Trophoblast cell (in vitro differentiated cells and primary cell): Measurements from ENCODE around the gene C1QTNF8.

Experiments
- DNase-seq, 2 donors: peaks; one replicate each; pipeline ENCODE4 v3.0.0-alpha.2; 2016
- H2AFZ ChIP-seq: 2 replicates; pipeline ENCODE4 v1.6.1; 2013; ENCODE audit warnings: low read length, moderate library complexity, mild to moderate bottlenecking; ENCODE audit not compliant: insufficient read depth, poor library complexity
- H2AK5ac ChIP-seq: 2 replicates; pipeline ENCODE4 v1.6.1; 2013; ENCODE audit warnings: mild to moderate bottlenecking, low read length
- H2BK120ac ChIP-seq: 2 replicates; pipeline ENCODE4 v1.6.1; 2013; ENCODE audit warnings: low read length, mild to moderate bottlenecking, moderate library complexity; ENCODE audit not compliant: insufficient read depth, poor library complexity
- H2BK12ac ChIP-seq: 2 replicates; pipeline ENCODE4 v1.6.1; 2013; ENCODE audit warnings: mild to moderate bottlenecking, low read length, moderate library complexity
- H2BK5ac ChIP-seq: 2 replicates; pipeline ENCODE4 v1.6.1; 2013; ENCODE audit warnings: low read length, low read depth, moderate library complexity, mild to moderate bottlenecking; ENCODE audit not compliant: poor library complexity
- H3K14ac ChIP-seq: 2 replicates; pipeline ENCODE4 v1.6.1; 2013; ENCODE audit warnings: mild to moderate bottlenecking, low read length
- H3K18ac ChIP-seq: 2 replicates; pipeline ENCODE4 v1.6.1; 2013; ENCODE audit warnings: mild to moderate bottlenecking, low read length
- H3K23ac ChIP-seq: 2 replicates; pipeline ENCODE4 v1.6.1; 2013; ENCODE audit warnings: low read length
- H3K27ac ChIP-seq: 2 replicates; pipeline ENCODE4 v1.5.1; 2013; ENCODE audit warnings: low read depth, mild to moderate bottlenecking, inconsistent platforms, low read length, moderate library complexity
- H3K27me3 ChIP-seq: 2 replicates; pipeline ENCODE4 v1.6.1; 2013; ENCODE audit warnings: inconsistent platforms, mild to moderate bottlenecking, low read length, moderate library complexity; ENCODE audit not compliant: insufficient read depth
- H3K36me3 ChIP-seq, 2 experiments: 1 replicate in 1 of 2; 2 replicates in 1 of 2; pipeline ENCODE4 v1.6.1; 2013; ENCODE audit warnings: low read length in 2 of 2, mild to moderate bottlenecking in 2 of 2, moderate library complexity in 1 of 2; ENCODE audit not compliant: insufficient read depth in 2 of 2, control insufficient read depth in 1 of 2
- H3K4ac ChIP-seq: 2 replicates; pipeline ENCODE4 v1.6.1; 2013; ENCODE audit warnings: low read depth, mild to moderate bottlenecking, low read length, moderate library complexity
- H3K4me1 ChIP-seq, 2 experiments: 1 replicate in 1 of 2; 2 replicates in 1 of 2; pipeline ENCODE4 v1.6.1; 2013; ENCODE audit warnings: low read length in 2 of 2, mild to moderate bottlenecking in 2 of 2, moderate library complexity in 1 of 2; ENCODE audit not compliant: insufficient read depth in 2 of 2, control insufficient read depth in 1 of 2
- H3K4me2 ChIP-seq: 2 replicates; pipeline ENCODE4 v1.6.1; 2013; ENCODE audit warnings: inconsistent platforms, mild to moderate bottlenecking, low read length, moderate library complexity
- H3K4me3 ChIP-seq: 2 replicates; pipeline ENCODE4 v1.5.1; 2013; ENCODE audit warnings: mild to moderate bottlenecking, low read depth, low read length, inconsistent platforms
- H3K79me1 ChIP-seq: one replicate; pipeline ENCODE4 v1.6.1; 2013; ENCODE audit warnings: low read length
- H3K79me2 ChIP-seq: 2 replicates; pipeline ENCODE4 v1.6.1; 2013; ENCODE audit warnings: low read length, mild to moderate bottlenecking; ENCODE audit not compliant: control insufficient read depth, insufficient read depth, poor library complexity
- H3K9ac ChIP-seq: 2 replicates; pipeline ENCODE4 v1.6.1; 2013; ENCODE audit warnings: mild to moderate bottlenecking, low read length
- H3K9me3 ChIP-seq: 2 replicates; pipeline ENCODE4 v1.6.1; 2013; ENCODE audit warnings: low read depth, mild to moderate bottlenecking, control low read depth, inconsistent platforms, low read length; ENCODE audit not compliant: insufficient read depth
- H4K12ac ChIP-seq: 2 replicates; pipeline ENCODE4 v1.6.1; 2013; ENCODE audit warnings: low read depth, mild to moderate bottlenecking, low read length, moderate library complexity
- H4K8ac ChIP-seq: 2 replicates; pipeline ENCODE4 v1.6.1; 2013; ENCODE audit warnings: low read depth, mild to moderate bottlenecking, low read length, moderate library complexity
- H4K91ac ChIP-seq: one replicate; pipeline ENCODE4 v1.6.1; 2013; ENCODE audit warnings: low read depth, mild to moderate bottlenecking, low read length, moderate library complexity
- WGBS: extraction: QIAGEN DNeasy Blood & Tissue Kit; methylation state at CpG from one replicate; pipeline ENCODE4 v1.1.7; 2013; ENCODE audit warnings: missing lambda C conversion rate; ENCODE audit not compliant: insufficient read length, insufficient coverage; ENCODE audit errors: extremely low coverage; 5-methylcytosine and 5-hydroxymethylcytosine counted together

The C1QTNF8 gene

GRCh38 chr16:1047123-1047522 is 48.9 kb downstream of the C1QTNF8 start:
- Histone ChIP-seq H2AFZ (no peak overlapping the region), H4K8ac (no peak overlapping the region), H3K27me3 (no peaks in the 10 kb centered on the region), H3K79me2 (no peaks in the 10 kb centered on the region), H3K79me1 (no peaks in the 10 kb centered on the region), H3K9ac (no peak overlapping the region), H3K14ac (no peak overlapping the region), H3K4me3 (no peak overlapping the region), H3K4ac (no peak overlapping the region), H3K4me1 (peaks cover 4 to 8% of the 10 kb centered on the region in 2 experiments), H2BK120ac (no peak overlapping the region), H2BK5ac (no peak overlapping the region), H3K9me3 (peaks cover 11% of the 10 kb centered on the region), H2AK5ac (no peak overlapping the region), H3K27ac (no peak overlapping the region), H4K12ac (no peak overlapping the region), H3K18ac (no peak overlapping the region), H3K4me2 (no peak overlapping the region), H4K91ac (no peak overlapping the region), H3K36me3 (no peaks in the 10 kb centered on the region), H3K23ac (no peak overlapping the region), H2BK12ac (no peak overlapping the region)
- no peak for DNase-seq
- WGBS: no CpG with 5 or more reads among the region's 9 CpGs

GRCh38 chr16:1045993-1046911 is 49.8 kb downstream of the C1QTNF8 start:
- no peak overlapping the region for H2BK5ac ChIP-seq
- H3K9me3 ChIP-seq: peaks cover 17% of the 10 kb centered on the region
- H3K4ac ChIP-seq: no peak overlapping the region
- H3K27me3 ChIP-seq: no peaks in the 10 kb centered on the region
- H3K18ac ChIP-seq: no peak overlapping the region
- H3K14ac ChIP-seq: no peak overlapping the region
- WGBS: no CpG with 5 or more reads among the region's 49 CpGs
- no peak overlapping the region for H3K4me2 ChIP-seq
- no peak overlapping the region for H2BK120ac ChIP-seq
- no peak overlapping the region for H3K4me3 ChIP-seq
- no peak overlapping the region for H3K9ac ChIP-seq
- no peak overlapping the region for H2BK12ac ChIP-seq
- no peak overlapping the region for H3K27ac ChIP-seq
- H3K23ac ChIP-seq: no peak overlapping the region
- H4K91ac ChIP-seq: no peak overlapping the region
- no peak overlapping the region for H2AK5ac ChIP-seq
- H4K8ac ChIP-seq: no peak overlapping the region
- DNase-seq: no peak
- no peak overlapping the region for H4K12ac ChIP-seq
- H3K79me2 ChIP-seq: no peaks in the 10 kb centered on the region
- H3K79me1 ChIP-seq: no peaks in the 10 kb centered on the region
- H3K36me3 ChIP-seq: no peaks in the 10 kb centered on the region
- H2AFZ ChIP-seq: no peak overlapping the region
- peaks cover 4 to 8% of the 10 kb centered on the region in 2 experiments for H3K4me1 ChIP-seq

- no peak overlapping the region for H3K18ac ChIP-seq
- no peak overlapping the region for H3K27ac ChIP-seq
- H3K36me3 ChIP-seq: no peaks in the 10 kb centered on the region
- no peaks in the 10 kb centered on the region for H3K79me1 ChIP-seq
- H2AFZ ChIP-seq: no peak overlapping the region
- no peak overlapping the region for H3K14ac ChIP-seq
- no peak overlapping the region for H3K4me2 ChIP-seq
- H3K23ac ChIP-seq: no peak overlapping the region
- no peaks in the 10 kb centered on the region for H3K79me2 ChIP-seq
- H4K12ac ChIP-seq: no peak overlapping the region
- WGBS: no CpG with 5 or more reads among the region's 38 CpGs
- no peak overlapping the region for H3K4ac ChIP-seq
- no peak overlapping the region for H2BK12ac ChIP-seq
- no peak overlapping the region for H2BK5ac ChIP-seq
- DNase-seq: no peak
- H2AK5ac ChIP-seq: no peak overlapping the region
- H4K8ac ChIP-seq: no peak overlapping the region
- H3K4me3 ChIP-seq: no peak overlapping the region
- H3K4me1 ChIP-seq: peaks cover 4 to 8% of the 10 kb centered on the region in 2 experiments
- H3K27me3 ChIP-seq: no peaks in the 10 kb centered on the region
- H3K9me3 ChIP-seq: peaks cover 19% of the 10 kb centered on the region
- no peak overlapping the region for H3K9ac ChIP-seq
- H4K91ac ChIP-seq: no peak overlapping the region
- no peak overlapping the region for H2BK120ac ChIP-seq
These were observed 50.6 kb downstream of the C1QTNF8 start for GRCh38 chr16:1045310-1045992.

- Histone ChIP-seq H2BK120ac (no peak overlapping the region), H3K27me3 (no peaks in the 10 kb centered on the region), H3K14ac (no peak overlapping the region), H3K36me3 (no peaks in the 10 kb centered on the region), H3K9me3 (peaks cover 19% of the 10 kb centered on the region), H3K4me2 (no peak overlapping the region), H3K4me1 (peaks cover 4 to 8% of the 10 kb centered on the region in 2 experiments), H3K79me1 (no peaks in the 10 kb centered on the region), H4K91ac (no peak overlapping the region), H2AK5ac (no peak overlapping the region), H3K23ac (no peak overlapping the region), H3K9ac (no peak overlapping the region), H3K79me2 (no peaks in the 10 kb centered on the region), H3K4me3 (no peak overlapping the region), H2BK12ac (no peak overlapping the region), H4K12ac (no peak overlapping the region), H3K27ac (no peak overlapping the region), H3K18ac (no peak overlapping the region), H3K4ac (no peak overlapping the region), H2AFZ (no peak overlapping the region), H2BK5ac (no peak overlapping the region), H4K8ac (no peak overlapping the region)
- WGBS: no CpG with 5 or more reads among the region's 43 CpGs
- DNase-seq: peak in 1 of 2 donors; percentile 13
These were observed 51.4 kb downstream of the C1QTNF8 start for GRCh38 chr16:1044460-1045309.
